ENCODE results near the gene UBR4. TPM values are rescaled to one million over a fixed set of nuclear protein-coding genes. Genes with fewer than 3 reads are reported as not detected.

UBR4 gene
- total and polyA plus RNA-seq, 10 of the 15 experiments (the other 5 are each of a cell fraction or from before 2014, with no cell fraction given) = 34.2 to 124 (median 56.2) TPM

DNA sequence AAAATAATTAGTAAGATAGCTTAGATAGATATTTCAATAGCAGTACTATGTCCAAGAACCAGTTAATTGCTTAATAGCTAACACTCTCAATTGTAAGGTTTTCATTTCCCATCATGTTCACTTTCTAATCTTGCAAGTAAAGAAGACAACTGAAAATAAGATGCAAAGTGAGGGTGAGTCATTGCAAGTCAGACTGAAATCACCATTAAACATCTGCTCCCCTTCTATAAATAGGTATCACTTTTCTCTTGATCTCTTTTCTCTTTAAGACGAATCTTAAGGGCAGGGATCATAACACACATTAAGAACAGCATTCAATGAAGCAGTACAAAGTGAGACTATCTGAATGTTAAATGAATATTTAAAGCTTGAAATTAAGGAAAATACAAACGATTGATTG is 40.4 kb downstream of the UBR4 start:
- ATAC-seq (peak; percentile 84), DNase-seq (ENCODE audit: low read depth, low spot score) (peak; percentile 55), FAIRE-seq (peak; percentile 92)
- Histone ChIP-seq H3K27ac (ENCODE audit: control insufficient read depth, insufficient read depth) (peak overlapping the region; percentile 70), H4K20me1 (ENCODE audit: control insufficient read depth, insufficient read depth) (no peaks in the 10 kb centered on the region), H2AFZ (ENCODE audit: control insufficient read depth, low read depth, low read length) (no peak overlapping the region), H3K4me3 (0 out of 2 replicates have a peak overlapping the region, but pooled peaks have one; percentile 2), H3K4me2 (ENCODE audit: control insufficient read depth, insufficient read depth) (peak overlapping the region; percentile 49), H3K27me3 (replicated peaks in 1 of 2; ENCODE audit: control insufficient read depth in 2 of 2, insufficient read depth in 2 of 2, low read length in 1 of 2) (no peaks in the 10 kb centered on the region), H3K4me1 (ENCODE audit: control insufficient read depth, insufficient read depth, low read length) (peaks cover 37% of the 10 kb centered on the region), H3K9ac (ENCODE audit: control insufficient read depth, insufficient read depth, low read length) (no peak overlapping the region), H3K36me3 (ENCODE audit: control insufficient read depth in 2 of 2, insufficient read depth in 2 of 2, low read length in 1 of 2) (peaks cover 12 to 44% of the 10 kb centered on the region in 2 experiments), H3K9me3 (replicated peaks; ENCODE audit: control insufficient read depth, insufficient read depth, low read length) (no peaks in the 10 kb centered on the region), H3K79me2 (ENCODE audit: control insufficient read depth, insufficient read depth, low read length) (peaks cover 1% of the 10 kb centered on the region; the same call in 1 of the 2 replicates)
- BruUV-seq (replicated peaks) = no TSS peak
- RAD21 ChIA-PET (ENCODE audit: unreplicated experiment) = interaction anchor here (1.2 to 1.6 kb wide), 2 partner anchors 14 to 41 kb away, joined by 3 to 4 read pairs; no protein-coding TSS in a partner anchor
- POLR2A ChIA-PET = interaction anchor here (0.6 to 1.3 kb wide), 3 partner anchors 36 to 427 kb away, joined by 3 to 7 read pairs (median 6); no protein-coding TSS in a partner anchor
- intact Hi-C loops (cut with micrococcal nuclease; ENCODE audit: unreplicated experiment) = no loop called here
- WGBS (ENCODE audit: insufficient coverage, insufficient replicate concordance, low lambda C conversion rate, missing lambda C conversion rate) = 2% methylated on average over 2 of the region's 2 CpGs
- in situ Hi-C loops (cut with MboI) = no loop called here
- SMC1A ChIA-PET (ENCODE audit: uncharacterized antibody, unreplicated experiment) = interaction anchor here (0.7 to 2.0 kb wide), 12 partner anchors 9 to 41 kb away, joined by 3 to 6 read pairs (median 4); no protein-coding TSS in a partner anchor
- CTCF ChIA-PET = interaction anchor here (1.0 to 1.9 kb wide), 3 partner anchors 10 to 263 kb away, joined by 3 to 8 read pairs (median 5); no protein-coding TSS in a partner anchor
- peak; percentile 74 for TF ChIP-seq ATF2 (IDR thresholded peaks at IDR 0.05; ENCODE audit: low read length)
- peak; percentile 39; the same call in 1 of the 2 replicates for TF ChIP-seq TCF12 (IDR thresholded peaks at IDR 0.05; ENCODE audit: low read depth, low read length)
- peak; percentile 80 for TF ChIP-seq MEF2B (IDR thresholded peaks at IDR 0.05; ENCODE audit: partially characterized antibody, poor library complexity, severe bottlenecking)
- TF ChIP-seq CREM (IDR thresholded peaks at IDR 0.05; ENCODE audit: low read depth) = peak; percentile 47; the same call in 1 of the 2 replicates
- peak; percentile 60; the same call in 1 of the 2 replicates for TF ChIP-seq FOXM1 (IDR thresholded peaks at IDR 0.05; ENCODE audit: low read depth, low read length)
- TF ChIP-seq BACH1 (IDR thresholded peaks at IDR 0.05; ENCODE audit: borderline replicate concordance) = peak; percentile 36; the same call in 1 of the 2 replicates
- peak; percentile 22; the same call in 1 of the 2 replicates for TF ChIP-seq BCL11A (IDR thresholded peaks at IDR 0.05; ENCODE audit: low read depth, low read length)
- TF ChIP-seq EZH2 (IDR thresholded peaks at IDR 0.05; ENCODE audit: borderline replicate concordance, control insufficient read depth, low read depth, low read length) = no peak
- TF ChIP-seq IRF4 (IDR thresholded peaks at IDR 0.05; ENCODE audit: low read depth, low read length) = peak; percentile 58; the same call in 1 of the 2 replicates
- TF ChIP-seq POU2F2 (IDR thresholded peaks at IDR 0.05; ENCODE audit: borderline replicate concordance, low read depth, low read length) = 0 out of 3 replicates have a peak, but pooled peaks have one; percentile 58
- 0 out of 2 replicates have a peak, but pooled peaks have one; percentile 42 for TF ChIP-seq DPF2 (IDR thresholded peaks at IDR 0.05)
- peak; percentile 57; the same call in 1 of the 2 replicates for TF ChIP-seq JUND (IDR thresholded peaks at IDR 0.05; ENCODE audit: low read depth, low read length)
- TF ChIP-seq SKIL (IDR thresholded peaks at IDR 0.05; ENCODE audit: low read depth, poor library complexity, severe bottlenecking) = peak; percentile 82
- TF ChIP-seq ATF7 (IDR thresholded peaks at IDR 0.05; ENCODE audit: low read depth) = peak; percentile 81
- peak; percentile 63; the same call in 1 of the 2 replicates for TF ChIP-seq ZNF217 (IDR thresholded peaks at IDR 0.05)
- no peak for TF ChIP-seq NR2F1 (conservative IDR thresholded peaks at IDR 0.05)
- peak; percentile 51; the same call in 1 of the 2 replicates for TF ChIP-seq RUNX3 (IDR thresholded peaks at IDR 0.05; ENCODE audit: low read length)
- peak; percentile 92 for TF ChIP-seq JUNB (IDR thresholded peaks at IDR 0.05)
- TF ChIP-seq PML (IDR thresholded peaks at IDR 0.05; ENCODE audit: low read length) = 0 out of 2 replicates have a peak, but pooled peaks have one; percentile 42
- no peak for TF ChIP-seq SPI1 (IDR thresholded peaks at IDR 0.05; ENCODE audit: borderline replicate concordance, insufficient read depth, low read depth, low read length)
- TF ChIP-seq MEF2A (IDR thresholded peaks at IDR 0.05; ENCODE audit: insufficient read depth, low read depth, low read length) = peak; percentile 92
- TF ChIP-seq SP1 (IDR thresholded peaks at IDR 0.05; ENCODE audit: low read depth, low read length) = no peak
- TF ChIP-seq NFIC (IDR thresholded peaks at IDR 0.05; ENCODE audit: low read depth, low read length) = peak; percentile 78
- TF ChIP-seq RCOR1 (conservative IDR thresholded peaks at IDR 0.05; ENCODE audit: low read depth, low read length) = no peak

Data from GM12878 (cell line).